ENCODE results near the gene SAMD14. TPM values are rescaled to one million over a fixed set of nuclear protein-coding genes. Genes with fewer than 3 reads are reported as not detected.

The SAMD14 gene
- total RNA-seq, 1 experiment from 2014 or later = 3.4 TPM

DNA sequence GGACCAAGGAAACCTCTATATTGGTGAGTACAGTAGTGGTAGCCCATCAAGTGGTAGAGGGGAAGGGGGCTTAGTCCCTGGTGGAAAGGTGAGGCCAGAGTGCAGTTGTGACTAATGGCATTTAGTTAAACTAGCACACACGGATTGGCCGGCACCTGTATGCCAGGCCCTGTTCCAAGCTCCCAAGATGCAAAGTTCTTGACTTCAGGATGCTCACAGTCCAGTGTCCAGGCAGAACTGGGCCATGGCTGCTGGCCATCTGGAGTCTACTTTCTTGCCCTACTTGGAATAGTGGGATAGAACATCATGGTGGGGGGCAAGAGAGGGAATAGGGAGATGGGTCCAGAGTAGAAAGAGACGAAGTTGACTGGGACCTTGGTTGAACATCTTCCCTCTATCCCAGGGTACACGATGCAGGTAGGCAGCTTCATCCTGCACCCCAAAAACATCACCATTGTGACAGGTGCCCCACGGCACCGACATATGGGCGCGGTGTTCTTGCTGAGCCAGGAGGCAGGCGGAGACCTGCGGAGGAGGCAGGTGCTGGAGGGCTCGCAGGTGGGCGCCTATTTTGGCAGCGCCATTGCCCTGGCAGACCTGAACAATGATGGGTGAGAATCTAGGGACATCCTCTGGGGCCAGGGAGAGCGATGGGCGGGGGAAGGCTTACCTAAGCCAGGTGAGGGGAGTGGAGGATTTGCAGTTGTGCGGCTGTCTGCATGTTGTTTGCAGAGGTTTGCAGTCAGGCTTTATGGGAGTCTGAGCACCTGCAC, 58.9 kb downstream of the SAMD14 start:
- Histone ChIP-seq H3K4me1 (no peaks in the 10 kb centered on the region), H3K36me3 (ENCODE audit: control insufficient read depth, insufficient read depth, low read length) (no peaks in the 10 kb centered on the region; the same call in 1 of the 2 replicates), H3K27me3 (replicated peaks; ENCODE audit: control insufficient read depth, insufficient read depth, low read length) (no peaks in the 10 kb centered on the region), H3K4me3 (ENCODE audit: low read depth, low read length) (no peak overlapping the region), H3K9me3 (no peaks in the 10 kb centered on the region)
- Mint-ChIP-seq H3K27me3 (ENCODE audit: insufficient read depth, unreplicated experiment) (no peaks in the 10 kb centered on the region), H3K4me3 (ENCODE audit: unreplicated experiment) (no peak overlapping the region), H3K9me3 (ENCODE audit: unreplicated experiment) (no peaks in the 10 kb centered on the region), H3K36me3 (ENCODE audit: insufficient read depth, unreplicated experiment) (no peaks in the 10 kb centered on the region), H3K27ac (ENCODE audit: unreplicated experiment) (no peak overlapping the region), H3K4me1 (ENCODE audit: low read depth, unreplicated experiment) (no peaks in the 10 kb centered on the region)
- TF ChIP-seq, protein P1, sequence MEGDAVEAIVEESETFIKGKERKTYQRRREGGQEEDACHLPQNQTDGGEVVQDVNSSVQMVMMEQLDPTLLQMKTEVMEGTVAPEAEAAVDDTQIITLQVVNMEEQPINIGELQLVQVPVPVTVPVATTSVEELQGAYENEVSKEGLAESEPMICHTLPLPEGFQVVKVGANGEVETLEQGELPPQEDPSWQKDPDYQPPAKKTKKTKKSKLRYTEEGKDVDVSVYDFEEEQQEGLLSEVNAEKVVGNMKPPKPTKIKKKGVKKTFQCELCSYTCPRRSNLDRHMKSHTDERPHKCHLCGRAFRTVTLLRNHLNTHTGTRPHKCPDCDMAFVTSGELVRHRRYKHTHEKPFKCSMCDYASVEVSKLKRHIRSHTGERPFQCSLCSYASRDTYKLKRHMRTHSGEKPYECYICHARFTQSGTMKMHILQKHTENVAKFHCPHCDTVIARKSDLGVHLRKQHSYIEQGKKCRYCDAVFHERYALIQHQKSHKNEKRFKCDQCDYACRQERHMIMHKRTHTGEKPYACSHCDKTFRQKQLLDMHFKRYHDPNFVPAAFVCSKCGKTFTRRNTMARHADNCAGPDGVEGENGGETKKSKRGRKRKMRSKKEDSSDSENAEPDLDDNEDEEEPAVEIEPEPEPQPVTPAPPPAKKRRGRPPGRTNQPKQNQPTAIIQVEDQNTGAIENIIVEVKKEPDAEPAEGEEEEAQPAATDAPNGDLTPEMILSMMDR (IDR thresholded peaks at IDR 0.05; ENCODE audit: insufficient read depth in 1 of 2, low read depth in 1 of 2, low read length in 1 of 2, severe bottlenecking in 1 of 2, unreplicated experiment in 1 of 2) = no peak
- CTCF ChIA-PET = no interaction called here
- no peak for DNase-seq
- BruUV-seq (replicated peaks) = no TSS peak
- POLR2A ChIA-PET = no interaction called here
- intact Hi-C loops (cut with micrococcal nuclease; ENCODE audit: unreplicated experiment) = no loop called here

DNA sequence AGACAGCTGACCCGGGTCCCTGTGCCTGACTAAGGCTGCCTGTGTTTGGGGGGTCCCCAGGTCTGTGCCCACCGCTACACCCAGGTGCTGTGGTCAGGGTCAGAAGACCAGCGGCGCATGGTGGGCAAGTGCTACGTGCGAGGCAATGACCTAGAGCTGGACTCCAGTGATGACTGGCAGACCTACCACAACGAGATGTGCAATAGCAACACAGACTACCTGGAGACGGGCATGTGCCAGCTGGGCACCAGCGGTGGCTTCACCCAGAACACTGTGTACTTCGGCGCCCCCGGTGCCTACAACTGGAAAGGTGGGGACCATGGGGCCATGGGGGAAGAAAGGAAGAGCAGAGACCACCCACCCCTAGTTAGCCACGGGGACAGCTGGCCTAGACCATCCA, 62.0 kb downstream of the SAMD14 start:
- ChIA-PET CTCF (no interaction called here), POLR2A (no interaction called here)
- Histone ChIP-seq H3K27me3 (replicated peaks; ENCODE audit: control insufficient read depth, insufficient read depth, low read length) (no peaks in the 10 kb centered on the region), H3K4me1 (no peaks in the 10 kb centered on the region), H3K4me3 (ENCODE audit: low read depth, low read length) (no peak overlapping the region), H3K36me3 (ENCODE audit: control insufficient read depth, insufficient read depth, low read length) (no peaks in the 10 kb centered on the region; the same call in 1 of the 2 replicates), H3K9me3 (no peaks in the 10 kb centered on the region)
- intact Hi-C loops (cut with micrococcal nuclease; ENCODE audit: unreplicated experiment) = no loop called here
- H3K4me3 Mint-ChIP-seq (ENCODE audit: unreplicated experiment) = no peak overlapping the region
- H3K4me1 Mint-ChIP-seq (ENCODE audit: low read depth, unreplicated experiment) = no peaks in the 10 kb centered on the region
- TF ChIP-seq, protein P1 (IDR thresholded peaks at IDR 0.05; ENCODE audit: insufficient read depth in 1 of 2, low read depth in 1 of 2, low read length in 1 of 2, severe bottlenecking in 1 of 2, unreplicated experiment in 1 of 2) = no peak
- BruUV-seq (replicated peaks) = no TSS peak
- H3K36me3 Mint-ChIP-seq (ENCODE audit: insufficient read depth, unreplicated experiment) = no peaks in the 10 kb centered on the region
- H3K27ac Mint-ChIP-seq (ENCODE audit: unreplicated experiment) = no peak overlapping the region
- H3K9me3 Mint-ChIP-seq (ENCODE audit: unreplicated experiment) = no peaks in the 10 kb centered on the region
- DNase-seq = no peak
- H3K27me3 Mint-ChIP-seq (ENCODE audit: insufficient read depth, unreplicated experiment) = no peaks in the 10 kb centered on the region

DNA sequence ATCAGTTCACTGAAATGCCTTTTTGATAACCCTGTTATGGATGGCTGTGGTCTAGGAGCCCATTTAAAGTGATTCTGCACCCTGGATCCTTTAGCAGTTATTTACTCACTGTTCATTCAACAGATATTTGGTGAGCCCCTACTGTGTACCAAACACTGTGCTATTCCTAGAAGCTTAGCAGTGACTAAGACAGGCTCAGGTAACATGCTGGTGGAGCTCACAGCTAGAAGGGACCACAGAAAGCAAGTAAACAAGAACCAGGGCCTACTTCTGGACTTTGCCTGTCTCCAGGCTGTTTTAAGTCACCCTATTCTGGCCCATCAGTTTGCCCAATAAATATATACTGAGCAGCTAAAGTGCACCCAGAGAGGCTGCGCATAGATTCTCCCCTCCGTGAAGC, 63.0 kb downstream of the SAMD14 start:
- no peak for DNase-seq
- TF ChIP-seq, protein P1 (IDR thresholded peaks at IDR 0.05; ENCODE audit: insufficient read depth in 1 of 2, low read depth in 1 of 2, low read length in 1 of 2, severe bottlenecking in 1 of 2, unreplicated experiment in 1 of 2) = no peak
- no TSS peak for BruUV-seq (replicated peaks)
- no peaks in the 10 kb centered on the region; the same call in 1 of the 2 replicates for H3K36me3 ChIP-seq (ENCODE audit: control insufficient read depth, insufficient read depth, low read length)
- no peaks in the 10 kb centered on the region for H3K9me3 ChIP-seq
- no peaks in the 10 kb centered on the region for H3K27me3 Mint-ChIP-seq (ENCODE audit: insufficient read depth, unreplicated experiment)
- H3K4me3 ChIP-seq (ENCODE audit: low read depth, low read length) = no peak overlapping the region
- intact Hi-C loops (cut with micrococcal nuclease; ENCODE audit: unreplicated experiment) = no loop called here
- H3K4me1 ChIP-seq = no peaks in the 10 kb centered on the region
- no peaks in the 10 kb centered on the region for H3K9me3 Mint-ChIP-seq (ENCODE audit: unreplicated experiment)
- H3K4me1 Mint-ChIP-seq (ENCODE audit: low read depth, unreplicated experiment) = no peaks in the 10 kb centered on the region
- no peaks in the 10 kb centered on the region for H3K36me3 Mint-ChIP-seq (ENCODE audit: insufficient read depth, unreplicated experiment)
- H3K27me3 ChIP-seq (replicated peaks; ENCODE audit: control insufficient read depth, insufficient read depth, low read length) = no peaks in the 10 kb centered on the region
- no peak overlapping the region for H3K27ac Mint-ChIP-seq (ENCODE audit: unreplicated experiment)
- ChIA-PET CTCF (no interaction called here), POLR2A (no interaction called here)
- H3K4me3 Mint-ChIP-seq (ENCODE audit: unreplicated experiment) = no peak overlapping the region

All from Caco-2 (cell line).